Lung (tissue), 12 donors: ENCODE measurements around the gene MC1R. TPM values are rescaled to one million over a fixed set of nuclear protein-coding genes. Genes with fewer than 3 reads are reported as not detected.

ENCODE experiments used
- ATAC-seq: fragments of 200-7000 bp; cut with Tn5 transposase; one replicate; pipeline ENCODE4 v1.9.1; 2020; ENCODE audit warnings: moderate number of reproducible peaks; ENCODE audit not compliant: insufficient read depth, low FRiP score
- DNase-seq, 3 donors: peaks; one replicate each; pipeline ENCODE4 v3.0.0-alpha.2; 2013 to 2017
- H3K27ac ChIP-seq, 2 donors: one replicate each; pipeline ENCODE4 v1.5.1; 2013; ENCODE audit warnings: mild to moderate bottlenecking in 2 of 2, moderate library complexity in 2 of 2, control low read depth in 1 of 2, inconsistent platforms in 1 of 2, low read depth in 1 of 2, low read length in 1 of 2
- H3K27me3 ChIP-seq, 3 donors: one replicate each; pipeline ENCODE4 v1.5.1; 2013; ENCODE audit warnings: low read length in 2 of 3; ENCODE audit not compliant: control insufficient read depth in 3 of 3, insufficient read depth in 3 of 3
- H3K36me3 ChIP-seq, 4 donors: one replicate each; pipeline ENCODE4 v1.5.1; 2013; ENCODE audit warnings: low read length in 4 of 4, mild to moderate bottlenecking in 1 of 4, moderate library complexity in 1 of 4; ENCODE audit not compliant: control insufficient read depth in 4 of 4, insufficient read depth in 4 of 4
- H3K4me1 ChIP-seq, 5 donors: one replicate each; pipeline ENCODE4 v1.5.1; 2013; ENCODE audit warnings: low read length in 5 of 5, mild to moderate bottlenecking in 2 of 5, moderate library complexity in 1 of 5; ENCODE audit not compliant: control insufficient read depth in 5 of 5, insufficient read depth in 5 of 5
- H3K4me3 ChIP-seq: one replicate; pipeline ENCODE4 v1.5.1; 2013; ENCODE audit warnings: mild to moderate bottlenecking, control low read depth, moderate library complexity
- H3K9ac ChIP-seq, 2 donors: one replicate each; pipeline ENCODE4 v1.5.1; 2013; ENCODE audit warnings: low read length in 2 of 2, control low read depth in 1 of 2; ENCODE audit not compliant: insufficient read depth in 1 of 2
- H3K9me3 ChIP-seq, 4 donors: one replicate each; pipeline ENCODE4 v1.5.1; 2013; ENCODE audit warnings: low read length in 3 of 4, mild to moderate bottlenecking in 1 of 4, moderate library complexity in 1 of 4; ENCODE audit not compliant: control insufficient read depth in 4 of 4, insufficient read depth in 3 of 4
- CTCF ChIP-seq: IDR thresholded peaks from 2 replicates; pipeline ENCODE4 v1.5.1; 2012; ENCODE audit warnings: mild to moderate bottlenecking; ENCODE audit errors: control extremely low read depth, extremely low read depth
- WGBS, 2 donors: extraction: QIAGEN DNeasy Blood & Tissue Kit; methylation state at CpG; one replicate each; pipeline ENCODE4 v1.1.7; 2013; 5-methylcytosine and 5-hydroxymethylcytosine counted together
- polyA plus RNA-seq, 2 donors: library from polyadenylated mRNA; stranded (reverse); fragments of 200-250 nt; gene quantifications; one replicate each; pipeline ENCODE4 v1.2.1, GENCODE V29; 2013
- total RNA-seq, 2 donors: library from RNA; depleted of rRNA in 1 of 2; stranded (reverse); fragments of >200 nt in 1 of 2; gene quantifications; one replicate each; pipeline ENCODE4 v1.2.1, GENCODE V29; 2014 to 2021
- donor health status: control.
- donor health status: control.
- donor health status: Bipolar disorder and iron deficiency.
- donor health status: healthy.
- donor health status: DM: yes; HTN: yes; CAD: no.

Gene MC1R
- total and polyA plus RNA-seq, 4 donors = 2.9 to 7.1 (median 3.5) TPM

GRCh38 chr16:89890886-89891657 is 27.6 kb upstream of the MC1R start:
- no peak overlapping the region for H3K4me3 ChIP-seq
- H3K9me3 ChIP-seq = no peaks in the 10 kb centered on the region
- no peak for TF ChIP-seq CTCF
- H3K4me1 ChIP-seq = no peaks in the 10 kb centered on the region
- no peak overlapping the region for H3K27ac ChIP-seq
- no peaks in the 10 kb centered on the region for H3K27me3 ChIP-seq
- ATAC-seq (no peak), DNase-seq (no peak)
- 93 to 97% methylated on average over 16 of the region's 16 CpGs for WGBS, 2 donors
- no peak overlapping the region for H3K9ac ChIP-seq
- peaks cover 20 to 68% (median 30%) of the 10 kb centered on the region in 4 donors for H3K36me3 ChIP-seq

GRCh38 chr16:89892055-89892630 is 26.5 kb upstream of the MC1R start:
- no peak for TF ChIP-seq CTCF
- Histone ChIP-seq H3K27ac (no peak overlapping the region), H3K27me3 (no peaks in the 10 kb centered on the region), H3K9ac (no peak overlapping the region), H3K4me1 (no peaks in the 10 kb centered on the region), H3K9me3 (no peaks in the 10 kb centered on the region), H3K36me3 (peaks cover 17 to 70% (median 28%) of the 10 kb centered on the region in 4 donors), H3K4me3 (no peak overlapping the region)
- 95 to 96% methylated on average over 18 of the region's 18 CpGs for WGBS, 2 donors
- DNase-seq = no peak
- ATAC-seq = no peak

GRCh38 chr16:89892635-89893034 is 26.0 kb upstream of the MC1R start:
- H3K36me3 ChIP-seq = peaks cover 15 to 68% (median 25%) of the 10 kb centered on the region in 4 donors
- H3K4me3 ChIP-seq = no peak overlapping the region
- 97 to 99% methylated on average over 9 of the region's 9 CpGs for WGBS, 2 donors
- no peak overlapping the region for H3K27ac ChIP-seq
- no peak overlapping the region for H3K9ac ChIP-seq
- no peak for TF ChIP-seq CTCF
- ATAC-seq (no peak), DNase-seq (no peak)
- H3K9me3 ChIP-seq = no peaks in the 10 kb centered on the region
- no peaks in the 10 kb centered on the region for H3K4me1 ChIP-seq
- H3K27me3 ChIP-seq = no peaks in the 10 kb centered on the region
